GM12892 (cell line): ENCODE results near the gene RNF125.

ENCODE experiments used
- POLR2A ChIP-seq: IDR thresholded peaks from 2 replicates; pipeline ENCODE4 v1.6.1; 2011; ENCODE audit warnings: low read depth, low read length, control low read depth
- POLR2AphosphoS5 ChIP-seq: IDR thresholded peaks from 2 replicates; pipeline ENCODE4 v1.6.1; 2011; ENCODE audit warnings: low read depth, low read length, control low read depth

DNA sequence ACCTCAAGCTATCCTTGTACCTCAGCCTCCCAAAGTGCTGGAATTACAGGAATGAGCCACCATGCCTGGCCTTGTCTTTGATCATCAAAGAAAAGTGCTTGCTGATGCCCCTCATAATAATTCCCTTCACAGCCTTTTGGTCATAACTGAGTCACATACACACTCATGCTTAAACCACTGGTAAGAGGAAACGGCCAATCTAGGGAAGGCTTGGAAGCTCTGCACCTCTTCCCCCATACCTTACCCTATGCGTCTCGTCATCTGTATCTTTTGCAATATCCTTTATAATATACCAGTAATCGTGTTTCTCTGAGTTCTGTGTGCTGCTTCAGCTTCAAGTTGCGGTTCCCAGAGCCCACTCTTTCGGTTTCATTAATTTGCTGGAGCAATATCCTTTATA lies 68.3 kb downstream of the RNF125 start:
- TF ChIP-seq POLR2AphosphoS5 (no peak), POLR2A (no peak)
